HG02840 (cell line): Measurements from ENCODE around the gene MCC.

ENCODE experiments used
- ATAC-seq: cut with Tn5 transposase; IDR thresholded peaks from one replicate; pipeline ENCODE4 v1.9.1; 2021; ENCODE audit warnings: mild to moderate bottlenecking, moderate library complexity, moderate number of reproducible peaks; ENCODE audit not compliant: unreplicated experiment, low FRiP score

Gene MCC

GRCh38 chr5:112976432-112977309, 511.6 kb downstream of the MCC start, which contains the start of gene DCP2:
TSS of gene DCP2 (plus strand) at chr5:112976798. CDS start at chr5:112976934, 136 bp downstream.
- peak; percentile 98 for ATAC-seq

DNA sequence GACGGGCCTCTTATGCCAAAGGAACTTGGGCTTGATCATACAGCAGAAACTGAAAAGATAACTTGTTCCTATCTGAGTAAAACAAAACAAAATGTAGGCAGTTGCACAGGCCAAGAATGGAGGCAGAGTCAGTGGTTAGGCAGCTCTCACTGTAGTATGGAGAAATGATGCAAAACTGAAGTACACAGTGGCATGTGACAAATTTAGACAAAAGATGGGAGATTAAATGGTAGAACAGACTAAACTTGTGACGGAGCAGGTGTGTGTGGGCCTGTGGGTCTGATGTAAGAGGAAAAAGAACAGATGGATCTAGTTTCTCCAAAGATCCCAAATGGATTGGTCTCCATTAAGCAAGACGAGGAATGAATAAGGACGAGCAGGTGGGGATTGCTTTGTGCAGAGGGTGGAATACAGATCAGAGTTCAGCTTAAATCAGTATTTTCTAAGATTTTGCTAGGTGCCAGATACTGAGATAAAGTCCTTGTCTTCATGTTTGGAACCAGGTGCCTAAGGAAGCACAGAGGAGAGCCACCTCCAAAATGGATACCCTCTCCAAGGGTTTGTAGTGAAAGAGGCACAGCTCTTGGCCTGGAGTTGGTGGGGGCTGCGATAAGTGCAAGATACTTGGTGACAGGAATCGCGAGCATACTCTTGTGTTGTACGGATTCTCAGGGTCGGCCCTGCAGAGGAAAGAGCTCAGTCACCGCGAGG, 512.4 kb downstream of the MCC start:
- peak; percentile 21 for ATAC-seq

GRCh38 chr5:112974901-112975300, 513.4 kb downstream of the MCC start:
- ATAC-seq: no peak

- ATAC-seq: no peak
Observed at GRCh38 chr5:112973904-112974303, 514.3 kb downstream of the MCC start.

DNA sequence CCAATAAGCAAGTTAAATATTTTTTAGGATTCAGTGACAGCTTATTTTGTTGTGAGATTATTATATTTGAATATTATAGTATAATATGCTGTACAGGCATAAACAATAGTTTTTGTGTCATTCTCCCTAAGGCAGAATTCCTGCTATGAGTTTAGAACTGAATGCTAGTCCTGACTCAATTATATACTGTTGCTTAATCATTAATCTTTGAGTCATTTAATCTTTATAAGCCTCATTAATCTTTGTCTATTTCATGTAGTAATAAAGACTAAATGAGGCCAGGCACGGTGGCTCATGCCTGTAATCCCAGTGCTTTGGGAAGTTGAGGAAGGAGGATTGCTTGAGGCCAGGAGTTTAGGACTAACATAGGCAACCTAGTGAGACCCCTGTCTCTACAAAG, 515.2 kb downstream of the MCC start:
- no peak for ATAC-seq
